Mucosa of descending colon (tissue), 3 donors: ENCODE results near the gene BEST2. TPM values are rescaled to one million over a fixed set of nuclear protein-coding genes. Genes with fewer than 3 reads are reported as not detected.

Experiments used
- ATAC-seq: fragments of 200-7000 bp; cut with Tn5 transposase; one replicate; pipeline ENCODE4 v1.9.1; 2020; ENCODE audit warnings: mild to moderate bottlenecking, moderate library complexity
- DNase-seq, 3 donors: peaks; one replicate each; pipeline ENCODE4 v3.0.0-alpha.2; 2020
- H3K36me3 ChIP-seq: fragments of 200-600 bp; one replicate; pipeline ENCODE4 v1.8.0; 2021; ENCODE audit warnings: low read depth, mild to moderate bottlenecking
- H3K4me1 ChIP-seq: fragments of 200-600 bp; one replicate; pipeline ENCODE4 v1.8.0; 2021; ENCODE audit warnings: low read depth, mild to moderate bottlenecking
- H3K4me3 ChIP-seq: fragments of 200-600 bp; one replicate; pipeline ENCODE4 v1.8.0; 2021; ENCODE audit warnings: mild to moderate bottlenecking
- H3K9me3 ChIP-seq: fragments of 200-600 bp; one replicate; pipeline ENCODE4 v1.8.0; 2021; ENCODE audit warnings: mild to moderate bottlenecking
- intact Hi-C, 2 donors: fragments of 100-400 bp; cut with DNase I in 1 of 2; cut with micrococcal nuclease in 1 of 2; formaldehyde crosslinking; loops; one replicate each; pipeline versions ENCODE4 v1.11.0 to v1.11.1; 2022; cut with DNase I, micrococcal nuclease
- total RNA-seq, 3 donors: library from RNA; stranded (reverse); fragmentation: NEBNext Ultra II Directional in 2 of 3; extraction: Animal tissue kit (Norgen Biotek cat#: 25700) in 2 of 3; gene quantifications; one replicate each; pipeline versions ENCODE4 v1.2.1 to v1.2.4, GENCODE V29; 2021 to 2023
- TF ChIP-seq, protein P1 (sequence below): fragments of 200-600 bp; IDR thresholded peaks from one replicate; pipeline ENCODE4 v1.8.0; 2022; ENCODE audit warnings: antibody characterized with exemption, mild to moderate bottlenecking
- donor health status: DM: no; HTN: no; CAD: no; lungs with moderate emphysema.
- donor health status: DM: no; HTN: no; CAD: no.
- donor health status: DM: no; HTN: yes; CAD: no.

Gene BEST2
- total RNA-seq, 3 donors from 2014 or later, result 29.0 to 167 (median 32.2) TPM

DNA sequence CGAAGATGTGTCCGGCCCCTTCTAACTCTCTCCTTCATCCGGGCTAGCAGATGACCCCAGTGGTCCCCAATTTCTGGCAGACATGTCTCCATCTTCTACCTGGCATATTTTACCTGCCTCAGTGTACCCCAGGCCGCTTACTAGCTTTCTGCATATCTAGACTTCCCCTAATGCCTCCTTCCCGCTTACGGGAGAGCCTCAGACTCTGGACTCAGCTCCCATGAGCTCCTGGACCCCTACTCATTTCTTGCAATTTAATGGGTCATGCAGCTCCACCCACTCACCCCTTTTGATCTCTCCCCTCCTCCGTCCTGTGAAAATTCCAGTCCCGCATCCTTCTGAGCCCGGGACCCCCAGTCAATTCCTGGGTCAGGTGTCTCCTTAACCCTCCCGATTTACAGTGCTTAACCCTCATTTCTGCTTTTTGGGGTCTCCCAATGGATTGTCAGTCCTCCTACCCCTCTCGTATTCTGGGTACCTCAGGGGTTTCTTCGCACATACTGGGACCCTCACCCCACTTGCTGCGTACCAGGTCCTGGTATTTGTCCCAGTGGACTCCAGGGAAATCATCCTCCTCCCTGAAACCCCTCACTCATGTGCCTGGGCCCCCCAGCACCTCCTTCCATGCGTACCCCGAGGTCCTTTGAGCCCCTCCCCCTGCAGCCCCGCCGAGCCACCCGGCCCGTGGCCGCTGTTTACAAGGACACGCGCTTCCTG, 39.2 kb downstream of the BEST2 start:
- intact Hi-C loops, result no loop called here
- peak overlapping the region; percentile 83 for H3K4me3 ChIP-seq
- H3K4me1 ChIP-seq, result peaks cover 46% of the 10 kb centered on the region

DNA sequence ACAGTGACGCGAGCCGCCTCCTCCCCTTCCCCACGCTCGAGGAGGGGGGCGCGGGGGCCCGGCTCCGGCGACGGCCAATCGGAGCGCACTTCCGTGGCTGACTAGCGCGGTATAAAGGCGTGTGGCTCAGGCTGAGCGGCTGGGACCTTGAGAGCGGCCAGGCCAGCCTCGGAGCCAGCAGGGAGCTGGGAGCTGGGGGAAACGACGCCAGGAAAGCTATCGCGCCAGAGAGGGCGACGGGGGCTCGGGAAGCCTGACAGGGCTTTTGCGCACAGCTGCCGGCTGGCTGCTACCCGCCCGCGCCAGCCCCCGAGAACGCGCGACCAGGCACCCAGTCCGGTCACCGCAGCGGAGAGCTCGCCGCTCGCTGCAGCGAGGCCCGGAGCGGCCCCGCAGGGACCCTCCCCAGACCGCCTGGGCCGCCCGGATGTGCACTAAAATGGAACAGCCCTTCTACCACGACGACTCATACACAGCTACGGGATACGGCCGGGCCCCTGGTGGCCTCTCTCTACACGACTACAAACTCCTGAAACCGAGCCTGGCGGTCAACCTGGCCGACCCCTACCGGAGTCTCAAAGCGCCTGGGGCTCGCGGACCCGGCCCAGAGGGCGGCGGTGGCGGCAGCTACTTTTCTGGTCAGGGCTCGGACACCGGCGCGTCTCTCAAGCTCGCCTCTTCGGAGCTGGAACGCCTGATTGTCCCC, 39.9 kb downstream of the BEST2 start, which contains the start of gene JUNB:
Gene JUNB (plus strand): TSS at position 142 of the 706 bp plus-strand sequence. CDS start 286 bp downstream, at position 428.
- intact Hi-C loops, result no loop called here
- Histone ChIP-seq H3K4me3 (peak within 1 kb of the TSS; percentile 83), H3K4me1 (peaks cover 46% of the 10 kb centered on the region), H3K9me3 (no peaks in the 10 kb centered on the region), H3K36me3 (no peaks in the 10 kb centered on the region)
- TF ChIP-seq, protein P1, sequence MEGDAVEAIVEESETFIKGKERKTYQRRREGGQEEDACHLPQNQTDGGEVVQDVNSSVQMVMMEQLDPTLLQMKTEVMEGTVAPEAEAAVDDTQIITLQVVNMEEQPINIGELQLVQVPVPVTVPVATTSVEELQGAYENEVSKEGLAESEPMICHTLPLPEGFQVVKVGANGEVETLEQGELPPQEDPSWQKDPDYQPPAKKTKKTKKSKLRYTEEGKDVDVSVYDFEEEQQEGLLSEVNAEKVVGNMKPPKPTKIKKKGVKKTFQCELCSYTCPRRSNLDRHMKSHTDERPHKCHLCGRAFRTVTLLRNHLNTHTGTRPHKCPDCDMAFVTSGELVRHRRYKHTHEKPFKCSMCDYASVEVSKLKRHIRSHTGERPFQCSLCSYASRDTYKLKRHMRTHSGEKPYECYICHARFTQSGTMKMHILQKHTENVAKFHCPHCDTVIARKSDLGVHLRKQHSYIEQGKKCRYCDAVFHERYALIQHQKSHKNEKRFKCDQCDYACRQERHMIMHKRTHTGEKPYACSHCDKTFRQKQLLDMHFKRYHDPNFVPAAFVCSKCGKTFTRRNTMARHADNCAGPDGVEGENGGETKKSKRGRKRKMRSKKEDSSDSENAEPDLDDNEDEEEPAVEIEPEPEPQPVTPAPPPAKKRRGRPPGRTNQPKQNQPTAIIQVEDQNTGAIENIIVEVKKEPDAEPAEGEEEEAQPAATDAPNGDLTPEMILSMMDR, result no peak
- DNase-seq (peak; percentile 98 to 99 (median 99)), ATAC-seq (peak; percentile 52)

More for the DNA sequence above, 39.2 kb downstream of the BEST2 start:
- DNase-seq (peak; percentile 46 to 55 (median 47)), ATAC-seq (no peak)
- no peaks in the 10 kb centered on the region for H3K9me3 ChIP-seq
- TF ChIP-seq, protein P1, result no peak
- H3K36me3 ChIP-seq, result no peaks in the 10 kb centered on the region

DNA sequence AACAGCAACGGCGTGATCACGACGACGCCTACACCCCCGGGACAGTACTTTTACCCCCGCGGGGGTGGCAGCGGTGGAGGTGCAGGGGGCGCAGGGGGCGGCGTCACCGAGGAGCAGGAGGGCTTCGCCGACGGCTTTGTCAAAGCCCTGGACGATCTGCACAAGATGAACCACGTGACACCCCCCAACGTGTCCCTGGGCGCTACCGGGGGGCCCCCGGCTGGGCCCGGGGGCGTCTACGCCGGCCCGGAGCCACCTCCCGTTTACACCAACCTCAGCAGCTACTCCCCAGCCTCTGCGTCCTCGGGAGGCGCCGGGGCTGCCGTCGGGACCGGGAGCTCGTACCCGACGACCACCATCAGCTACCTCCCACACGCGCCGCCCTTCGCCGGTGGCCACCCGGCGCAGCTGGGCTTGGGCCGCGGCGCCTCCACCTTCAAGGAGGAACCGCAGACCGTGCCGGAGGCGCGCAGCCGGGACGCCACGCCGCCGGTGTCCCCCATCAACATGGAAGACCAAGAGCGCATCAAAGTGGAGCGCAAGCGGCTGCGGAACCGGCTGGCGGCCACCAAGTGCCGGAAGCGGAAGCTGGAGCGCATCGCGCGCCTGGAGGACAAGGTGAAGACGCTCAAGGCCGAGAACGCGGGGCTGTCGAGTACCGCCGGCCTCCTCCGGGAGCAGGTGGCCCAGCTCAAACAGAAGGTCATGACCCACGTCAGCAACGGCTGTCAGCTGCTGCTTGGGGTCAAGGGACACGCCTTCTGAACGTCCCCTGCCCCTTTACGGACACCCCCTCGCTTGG, 40.7 kb downstream of the BEST2 start:
- TF ChIP-seq, protein P1, result no peak
- H3K4me1 ChIP-seq, result peaks cover 42% of the 10 kb centered on the region
- ATAC-seq, result no peak

DNA sequence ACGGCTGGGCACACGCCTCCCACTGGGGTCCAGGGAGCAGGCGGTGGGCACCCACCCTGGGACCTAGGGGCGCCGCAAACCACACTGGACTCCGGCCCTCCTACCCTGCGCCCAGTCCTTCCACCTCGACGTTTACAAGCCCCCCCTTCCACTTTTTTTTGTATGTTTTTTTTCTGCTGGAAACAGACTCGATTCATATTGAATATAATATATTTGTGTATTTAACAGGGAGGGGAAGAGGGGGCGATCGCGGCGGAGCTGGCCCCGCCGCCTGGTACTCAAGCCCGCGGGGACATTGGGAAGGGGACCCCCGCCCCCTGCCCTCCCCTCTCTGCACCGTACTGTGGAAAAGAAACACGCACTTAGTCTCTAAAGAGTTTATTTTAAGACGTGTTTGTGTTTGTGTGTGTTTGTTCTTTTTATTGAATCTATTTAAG, 41.3 kb downstream of the BEST2 start:
- H3K4me3 ChIP-seq, result peak overlapping the region; percentile 83
- H3K36me3 ChIP-seq, result no peaks in the 10 kb centered on the region
- peak; percentile 57 to 67 (median 59) for DNase-seq
- TF ChIP-seq, protein P1, result no peak
- no peaks in the 10 kb centered on the region for H3K9me3 ChIP-seq
- intact Hi-C loops, result no loop called here
- no peak for ATAC-seq
- H3K4me1 ChIP-seq, result peaks cover 35% of the 10 kb centered on the region

More for the DNA sequence above, 40.7 kb downstream of the BEST2 start:
- Histone ChIP-seq H3K9me3 (no peaks in the 10 kb centered on the region), H3K36me3 (no peaks in the 10 kb centered on the region), H3K4me3 (peak overlapping the region; percentile 83)
- intact Hi-C loops, result no loop called here
- DNase-seq, result peak; percentile 79 to 92 (median 86)
